ENCODE data around the gene SUMF1.

The SUMF1 gene

GRCh38 chr3:4411833-4412232 is 55.2 kb downstream of the SUMF1 start:
- DNase-seq, result no peak

- no peak for DNase-seq
Measured at GRCh38 chr3:4411236-4411635, 55.8 kb downstream of the SUMF1 start.

GRCh38 chr3:4410606-4411005 is 56.5 kb downstream of the SUMF1 start:
- DNase-seq, result no peak

GRCh38 chr3:4409971-4410573 is 57.0 kb downstream of the SUMF1 start:
- DNase-seq, result no peak

- no peak for DNase-seq
Measured at GRCh38 chr3:4409415-4409814, 57.7 kb downstream of the SUMF1 start.

GRCh38 chr3:4408958-4409357 is 58.1 kb downstream of the SUMF1 start:
- no peak for DNase-seq

GRCh38 chr3:4407941-4408340 is 59.1 kb downstream of the SUMF1 start:
- no peak for DNase-seq

GRCh38 chr3:4406746-4407568 is 60.1 kb downstream of the SUMF1 start:
- no peak for DNase-seq

- no peak for DNase-seq
Measured at GRCh38 chr3:4404881-4405280, 62.2 kb downstream of the SUMF1 start.

GRCh38 chr3:4401441-4401840 is 65.6 kb downstream of the SUMF1 start:
- DNase-seq, result no peak

GRCh38 chr3:4399476-4399875 is 67.6 kb downstream of the SUMF1 start:
- DNase-seq, result no peak

GRCh38 chr3:4398941-4399245 is 68.2 kb downstream of the SUMF1 start:
- DNase-seq, result no peak

- no peak for DNase-seq
Measured at GRCh38 chr3:4398120-4398940, 68.7 kb downstream of the SUMF1 start.

GRCh38 chr3:4397466-4397865 is 69.6 kb downstream of the SUMF1 start:
- DNase-seq, result no peak

- DNase-seq, result no peak
Measured at GRCh38 chr3:4396542-4396941, 70.5 kb downstream of the SUMF1 start.

GRCh38 chr3:4396006-4396405 is 71.1 kb downstream of the SUMF1 start:
- no peak for DNase-seq

- no peak for DNase-seq
Measured at GRCh38 chr3:4395448-4395847, 71.6 kb downstream of the SUMF1 start.

- no peak for DNase-seq
Measured at GRCh38 chr3:4394567-4394966, 72.5 kb downstream of the SUMF1 start.

- DNase-seq, result no peak
Measured at GRCh38 chr3:4394048-4394447, 73.0 kb downstream of the SUMF1 start.

GRCh38 chr3:4392992-4393391 is 74.1 kb downstream of the SUMF1 start:
- DNase-seq, result no peak

- DNase-seq, result no peak
Measured at GRCh38 chr3:4387210-4388204, 79.6 kb downstream of the SUMF1 start.

GRCh38 chr3:4385201-4385600 is 81.9 kb downstream of the SUMF1 start:
- no peak for DNase-seq

Measured in fibroblast of skin of scalp (primary cell).